Testis (tissue), 2 donors: ENCODE results near the gene OTOG.

Source experiments
- POLR2A ChIP-seq: fragments of 450-650 bp; IDR thresholded peaks from one replicate; pipeline ENCODE4 v1.6.1; 2017; ENCODE audit warnings: antibody characterized with exemption, mild to moderate bottlenecking, moderate library complexity
- TF ChIP-seq, protein P1 (sequence below), 3 experiments: fragments of 450-650 bp in 2 of 3; fragments of 200-600 bp in 1 of 3; sonication (generic) in 1 of 3; IDR thresholded peaks; one replicate each; pipeline ENCODE4 v1.5.1; 2016 to 2019; ENCODE audit warnings: antibody characterized with exemption in 3 of 3, mild to moderate bottlenecking in 2 of 3, moderate library complexity in 1 of 3

DNA sequence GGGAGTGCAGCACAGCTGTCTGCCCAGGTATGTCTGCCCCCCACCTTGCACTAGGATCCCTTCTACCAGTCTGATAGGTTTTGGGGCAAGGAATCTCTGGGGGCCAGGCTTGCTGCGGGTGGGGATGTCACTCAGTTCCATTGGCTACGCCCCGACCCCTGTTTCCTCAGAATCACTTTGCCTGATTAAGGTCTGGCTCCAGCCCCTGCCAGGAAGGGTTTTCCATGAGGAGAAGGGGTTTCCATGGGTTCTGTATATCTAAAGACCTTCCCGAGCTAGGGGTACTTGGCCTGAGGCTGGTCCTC is 14.0 kb downstream of the OTOG start:
- TF ChIP-seq POLR2A, result no peak
- TF ChIP-seq, protein P1, sequence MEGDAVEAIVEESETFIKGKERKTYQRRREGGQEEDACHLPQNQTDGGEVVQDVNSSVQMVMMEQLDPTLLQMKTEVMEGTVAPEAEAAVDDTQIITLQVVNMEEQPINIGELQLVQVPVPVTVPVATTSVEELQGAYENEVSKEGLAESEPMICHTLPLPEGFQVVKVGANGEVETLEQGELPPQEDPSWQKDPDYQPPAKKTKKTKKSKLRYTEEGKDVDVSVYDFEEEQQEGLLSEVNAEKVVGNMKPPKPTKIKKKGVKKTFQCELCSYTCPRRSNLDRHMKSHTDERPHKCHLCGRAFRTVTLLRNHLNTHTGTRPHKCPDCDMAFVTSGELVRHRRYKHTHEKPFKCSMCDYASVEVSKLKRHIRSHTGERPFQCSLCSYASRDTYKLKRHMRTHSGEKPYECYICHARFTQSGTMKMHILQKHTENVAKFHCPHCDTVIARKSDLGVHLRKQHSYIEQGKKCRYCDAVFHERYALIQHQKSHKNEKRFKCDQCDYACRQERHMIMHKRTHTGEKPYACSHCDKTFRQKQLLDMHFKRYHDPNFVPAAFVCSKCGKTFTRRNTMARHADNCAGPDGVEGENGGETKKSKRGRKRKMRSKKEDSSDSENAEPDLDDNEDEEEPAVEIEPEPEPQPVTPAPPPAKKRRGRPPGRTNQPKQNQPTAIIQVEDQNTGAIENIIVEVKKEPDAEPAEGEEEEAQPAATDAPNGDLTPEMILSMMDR (IDR thresholded peaks at IDR 0.05), result no peak
